H7 (cell line): ENCODE results near the gene MTHFS. TPM values are rescaled to one million over a fixed set of nuclear protein-coding genes. Genes with fewer than 3 reads are reported as not detected.
A peak's percentile ranks its signal among the peaks of the same experiment; 100 is the strongest.
"Not testable (repeated sequence)": the region's sequence is repeated elsewhere in the genome, so short reads cannot be mapped to it uniquely, and the experiment has no call there.

Experiments used
- DNase-seq: peaks from one replicate; pipeline ENCODE4 v3.0.0; 2012
- H3K27me3 ChIP-seq: 2 replicates; pipeline ENCODE4 v1.6.0; 2011; ENCODE audit warnings: mild to moderate bottlenecking, low read length; ENCODE audit not compliant: control insufficient read depth, insufficient read depth
- H3K36me3 ChIP-seq: replicated peaks from 2 replicates; pipeline ENCODE4 v1.5.1; 2011; ENCODE audit warnings: low read length; ENCODE audit not compliant: control insufficient read depth, insufficient read depth
- H3K4me3 ChIP-seq: 2 replicates; pipeline ENCODE4 v1.5.1; 2011; ENCODE audit warnings: low read depth, mild to moderate bottlenecking, control low read depth, low read length, moderate library complexity; ENCODE audit not compliant: insufficient read depth
- total RNA-seq: library from RNA; depleted of rRNA; stranded (reverse); fragments of >200 nt; shearing (Covaris generic); gene quantifications from 2 replicates; pipeline ENCODE4 v1.2.3, GENCODE V29; 2014; rRNA removed

The MTHFS gene
- 11.5 and 13.9 TPM in 2 replicates for total RNA-seq

GRCh38 chr15:79896634-79897379, at the start of gene MTHFS:
Gene MTHFS (minus strand): TSS chr15:79897014. CDS start chr15:79896988, 26 bp downstream.
- no peaks in the 10 kb centered on the region for H3K27me3 ChIP-seq
- peak within 1 kb of the TSS; percentile 98 for H3K4me3 ChIP-seq
- H3K36me3 ChIP-seq: no peaks in the 10 kb centered on the region
- DNase-seq: peak; percentile 91

GRCh38 chr15:79944622-79945021, 47.8 kb upstream of the MTHFS start:
- Histone ChIP-seq H3K36me3 (no peaks in the 10 kb centered on the region), H3K4me3 (no peak overlapping the region), H3K27me3 (no peaks in the 10 kb centered on the region)
- no peak for DNase-seq

- Histone ChIP-seq H3K27me3 (no peaks in the 10 kb centered on the region), H3K4me3 (no peak overlapping the region), H3K36me3 (no peaks in the 10 kb centered on the region)
- DNase-seq: no peak
These were observed 47.0 kb upstream of the MTHFS start for GRCh38 chr15:79943820-79944219.

GRCh38 chr15:79942741-79943481, 46.1 kb upstream of the MTHFS start:
- no peak overlapping the region for H3K4me3 ChIP-seq
- H3K36me3 ChIP-seq: no peaks in the 10 kb centered on the region
- H3K27me3 ChIP-seq: no peaks in the 10 kb centered on the region
- DNase-seq: no peak

- DNase-seq: no peak
- no peaks in the 10 kb centered on the region for H3K36me3 ChIP-seq
- no peaks in the 10 kb centered on the region for H3K27me3 ChIP-seq
- no peak overlapping the region for H3K4me3 ChIP-seq
These were observed 42.6 kb upstream of the MTHFS start for GRCh38 chr15:79939399-79939798.

GRCh38 chr15:79938143-79938542, 41.3 kb upstream of the MTHFS start:
- no peaks in the 10 kb centered on the region for H3K36me3 ChIP-seq
- no peak overlapping the region for H3K4me3 ChIP-seq
- DNase-seq: no peak
- H3K27me3 ChIP-seq: no peaks in the 10 kb centered on the region

- not testable (repeated sequence) for H3K27me3 ChIP-seq, H3K36me3 ChIP-seq, DNase-seq
These were observed 38.9 kb upstream of the MTHFS start for GRCh38 chr15:79935556-79936201.

GRCh38 chr15:79933231-79933630, 36.4 kb upstream of the MTHFS start:
- no peaks in the 10 kb centered on the region for H3K27me3 ChIP-seq
- no peak for DNase-seq
- H3K4me3 ChIP-seq: no peak overlapping the region
- no peaks in the 10 kb centered on the region for H3K36me3 ChIP-seq

More at GRCh38 chr15:79935556-79936201, 38.9 kb upstream of the MTHFS start:
- not testable (repeated sequence) for H3K4me3 ChIP-seq

GRCh38 chr15:79932447-79932846, 35.6 kb upstream of the MTHFS start:
- no peaks in the 10 kb centered on the region for H3K36me3 ChIP-seq
- no peaks in the 10 kb centered on the region for H3K27me3 ChIP-seq
- no peak overlapping the region for H3K4me3 ChIP-seq
- no peak for DNase-seq

GRCh38 chr15:79930516-79930915, 33.7 kb upstream of the MTHFS start:
- H3K4me3 ChIP-seq: no peak overlapping the region

GRCh38 chr15:79929412-79929811, 32.6 kb upstream of the MTHFS start:
- no peak for DNase-seq
- no peaks in the 10 kb centered on the region for H3K27me3 ChIP-seq
- H3K4me3 ChIP-seq: no peak overlapping the region
- H3K36me3 ChIP-seq: no peaks in the 10 kb centered on the region

More at GRCh38 chr15:79930516-79930915, 33.7 kb upstream of the MTHFS start:
- DNase-seq: no peak
- Histone ChIP-seq H3K27me3 (no peaks in the 10 kb centered on the region), H3K36me3 (no peaks in the 10 kb centered on the region)

- not testable (repeated sequence) for H3K4me3 ChIP-seq, DNase-seq, H3K27me3 ChIP-seq, H3K36me3 ChIP-seq
These were observed 29.3 kb upstream of the MTHFS start for GRCh38 chr15:79926116-79926515.

- Histone ChIP-seq H3K36me3 (no peaks in the 10 kb centered on the region), H3K27me3 (no peaks in the 10 kb centered on the region), H3K4me3 (peak overlapping the region; percentile 99)
- no peak for DNase-seq
These were observed 27.6 kb upstream of the MTHFS start for GRCh38 chr15:79924379-79924778.

GRCh38 chr15:79923515-79924169, 26.8 kb upstream of the MTHFS start:
- no peaks in the 10 kb centered on the region for H3K36me3 ChIP-seq
- peak overlapping the region; percentile 99 for H3K4me3 ChIP-seq
- no peaks in the 10 kb centered on the region for H3K27me3 ChIP-seq
- peak; percentile 99 for DNase-seq
